Upper lobe of left lung (tissue), 4 donors: Measurements from ENCODE around the gene STKLD1.

Experiments
- EP300 ChIP-seq, 4 donors: sonication (generic); formaldehyde crosslinking; IDR thresholded peaks; one replicate each; pipeline ENCODE4 v1.5.1; 2017; ENCODE audit warnings: antibody characterized with exemption in 4 of 4, control low read depth in 2 of 4
- POLR2A ChIP-seq, 4 donors: fragments of 450-650 bp; IDR thresholded peaks; one replicate each; pipeline ENCODE4 v1.5.1; 2016 to 2017; ENCODE audit warnings: antibody characterized with exemption in 4 of 4, mild to moderate bottlenecking in 2 of 4
- POLR2AphosphoS5 ChIP-seq, 2 donors: sonication (generic); formaldehyde crosslinking; IDR thresholded peaks; one replicate each; pipeline ENCODE4 v1.5.1; 2017; ENCODE audit warnings: antibody characterized with exemption in 2 of 2
- TF ChIP-seq, protein P1 (sequence below), 6 experiments: fragments of 450-650 bp in 4 of 6; fragments of 200-600 bp in 2 of 6; sonication (generic) in 2 of 6; IDR thresholded peaks; one replicate each; pipeline ENCODE4 v1.5.1; 2016 to 2019; ENCODE audit warnings: antibody characterized with exemption in 6 of 6

DNA sequence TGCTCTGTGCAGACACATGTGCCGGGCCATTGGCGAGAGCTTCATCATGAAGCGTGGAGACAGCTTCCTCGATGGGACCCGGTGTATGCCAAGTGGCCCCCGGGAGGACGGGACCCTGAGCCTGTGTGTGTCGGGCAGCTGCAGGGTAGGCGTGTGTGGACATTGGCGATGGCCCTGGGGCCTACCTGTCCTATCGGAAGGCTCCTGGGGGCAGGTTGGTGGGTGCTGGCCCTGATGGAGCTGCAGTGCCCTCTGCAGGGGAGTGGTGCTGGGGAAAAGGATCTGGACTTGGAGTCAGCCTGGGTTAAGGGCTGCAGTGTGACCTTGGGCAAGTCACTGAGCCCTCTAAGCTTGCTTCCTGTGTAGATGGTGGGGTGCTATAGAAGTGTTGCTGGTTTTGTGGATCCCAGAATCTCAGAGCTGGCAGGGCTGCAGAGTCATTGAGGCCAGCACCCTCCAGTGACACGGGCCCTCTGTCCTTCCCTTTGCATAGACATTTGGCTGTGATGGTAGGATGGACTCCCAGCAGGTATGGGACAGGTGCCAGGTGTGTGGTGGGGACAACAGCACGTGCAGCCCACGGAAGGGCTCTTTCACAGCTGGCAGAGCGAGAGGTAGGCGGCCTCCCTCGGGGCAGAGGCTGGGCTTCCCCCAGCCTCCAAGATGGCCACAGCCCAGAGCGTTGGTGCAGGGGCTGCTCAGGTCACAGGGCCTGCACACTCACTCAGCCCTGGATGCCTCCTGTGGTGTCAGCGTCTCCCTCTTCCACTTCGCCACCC is 61.8 kb downstream of the STKLD1 start:
- TF ChIP-seq POLR2AphosphoS5 (IDR thresholded peaks at IDR 0.05) (no peak), POLR2A (IDR thresholded peaks at IDR 0.05) (no peak), EP300 (IDR thresholded peaks at IDR 0.05) (no peak)
- TF ChIP-seq, protein P1, sequence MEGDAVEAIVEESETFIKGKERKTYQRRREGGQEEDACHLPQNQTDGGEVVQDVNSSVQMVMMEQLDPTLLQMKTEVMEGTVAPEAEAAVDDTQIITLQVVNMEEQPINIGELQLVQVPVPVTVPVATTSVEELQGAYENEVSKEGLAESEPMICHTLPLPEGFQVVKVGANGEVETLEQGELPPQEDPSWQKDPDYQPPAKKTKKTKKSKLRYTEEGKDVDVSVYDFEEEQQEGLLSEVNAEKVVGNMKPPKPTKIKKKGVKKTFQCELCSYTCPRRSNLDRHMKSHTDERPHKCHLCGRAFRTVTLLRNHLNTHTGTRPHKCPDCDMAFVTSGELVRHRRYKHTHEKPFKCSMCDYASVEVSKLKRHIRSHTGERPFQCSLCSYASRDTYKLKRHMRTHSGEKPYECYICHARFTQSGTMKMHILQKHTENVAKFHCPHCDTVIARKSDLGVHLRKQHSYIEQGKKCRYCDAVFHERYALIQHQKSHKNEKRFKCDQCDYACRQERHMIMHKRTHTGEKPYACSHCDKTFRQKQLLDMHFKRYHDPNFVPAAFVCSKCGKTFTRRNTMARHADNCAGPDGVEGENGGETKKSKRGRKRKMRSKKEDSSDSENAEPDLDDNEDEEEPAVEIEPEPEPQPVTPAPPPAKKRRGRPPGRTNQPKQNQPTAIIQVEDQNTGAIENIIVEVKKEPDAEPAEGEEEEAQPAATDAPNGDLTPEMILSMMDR (IDR thresholded peaks at IDR 0.05) = no peak
